ENCODE results near the gene SUCLA2.

Gene SUCLA2

DNA sequence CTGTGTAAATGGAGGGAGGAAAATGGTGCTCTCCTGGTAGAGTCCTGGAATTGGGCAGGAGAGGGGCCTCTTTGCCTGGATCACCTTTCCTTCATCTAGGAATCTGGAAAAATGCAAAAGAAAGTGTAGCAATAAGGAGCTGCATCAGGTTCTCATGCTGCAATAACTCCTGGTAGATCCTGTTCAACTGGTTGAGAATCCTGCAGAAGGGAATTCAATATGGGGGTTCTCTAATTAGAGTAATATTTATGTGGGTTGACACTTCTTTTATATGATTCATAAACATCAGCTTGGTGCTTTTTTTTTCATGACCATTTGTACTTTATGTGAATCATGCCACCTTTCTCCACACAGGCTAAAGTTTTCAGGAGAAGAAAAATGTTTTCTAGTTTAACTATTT is 27.0 kb upstream of the SUCLA2 start:
- TF ChIP-seq POLR2AphosphoS5 (IDR thresholded peaks at IDR 0.05; ENCODE audit: low read depth, low read length): no peak
- no peak for TF ChIP-seq SIN3A (IDR thresholded peaks at IDR 0.05; ENCODE audit: borderline replicate concordance, insufficient read depth, low read length)
- no peak for TF ChIP-seq FOXP2 (optimal IDR thresholded peaks at IDR 0.05; ENCODE audit: borderline replicate concordance, extremely low read depth, extremely low read length, insufficient read depth)
- TF ChIP-seq, protein P1, sequence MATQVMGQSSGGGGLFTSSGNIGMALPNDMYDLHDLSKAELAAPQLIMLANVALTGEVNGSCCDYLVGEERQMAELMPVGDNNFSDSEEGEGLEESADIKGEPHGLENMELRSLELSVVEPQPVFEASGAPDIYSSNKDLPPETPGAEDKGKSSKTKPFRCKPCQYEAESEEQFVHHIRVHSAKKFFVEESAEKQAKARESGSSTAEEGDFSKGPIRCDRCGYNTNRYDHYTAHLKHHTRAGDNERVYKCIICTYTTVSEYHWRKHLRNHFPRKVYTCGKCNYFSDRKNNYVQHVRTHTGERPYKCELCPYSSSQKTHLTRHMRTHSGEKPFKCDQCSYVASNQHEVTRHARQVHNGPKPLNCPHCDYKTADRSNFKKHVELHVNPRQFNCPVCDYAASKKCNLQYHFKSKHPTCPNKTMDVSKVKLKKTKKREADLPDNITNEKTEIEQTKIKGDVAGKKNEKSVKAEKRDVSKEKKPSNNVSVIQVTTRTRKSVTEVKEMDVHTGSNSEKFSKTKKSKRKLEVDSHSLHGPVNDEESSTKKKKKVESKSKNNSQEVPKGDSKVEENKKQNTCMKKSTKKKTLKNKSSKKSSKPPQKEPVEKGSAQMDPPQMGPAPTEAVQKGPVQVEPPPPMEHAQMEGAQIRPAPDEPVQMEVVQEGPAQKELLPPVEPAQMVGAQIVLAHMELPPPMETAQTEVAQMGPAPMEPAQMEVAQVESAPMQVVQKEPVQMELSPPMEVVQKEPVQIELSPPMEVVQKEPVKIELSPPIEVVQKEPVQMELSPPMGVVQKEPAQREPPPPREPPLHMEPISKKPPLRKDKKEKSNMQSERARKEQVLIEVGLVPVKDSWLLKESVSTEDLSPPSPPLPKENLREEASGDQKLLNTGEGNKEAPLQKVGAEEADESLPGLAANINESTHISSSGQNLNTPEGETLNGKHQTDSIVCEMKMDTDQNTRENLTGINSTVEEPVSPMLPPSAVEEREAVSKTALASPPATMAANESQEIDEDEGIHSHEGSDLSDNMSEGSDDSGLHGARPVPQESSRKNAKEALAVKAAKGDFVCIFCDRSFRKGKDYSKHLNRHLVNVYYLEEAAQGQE (IDR thresholded peaks at IDR 0.05; ENCODE audit: insufficient read depth in 1 of 2, low read depth in 2 of 2, low read length in 2 of 2): no peak
- no peak for TF ChIP-seq TAF1 (IDR thresholded peaks at IDR 0.05; ENCODE audit: borderline replicate concordance, insufficient read depth, low read length)

DNA sequence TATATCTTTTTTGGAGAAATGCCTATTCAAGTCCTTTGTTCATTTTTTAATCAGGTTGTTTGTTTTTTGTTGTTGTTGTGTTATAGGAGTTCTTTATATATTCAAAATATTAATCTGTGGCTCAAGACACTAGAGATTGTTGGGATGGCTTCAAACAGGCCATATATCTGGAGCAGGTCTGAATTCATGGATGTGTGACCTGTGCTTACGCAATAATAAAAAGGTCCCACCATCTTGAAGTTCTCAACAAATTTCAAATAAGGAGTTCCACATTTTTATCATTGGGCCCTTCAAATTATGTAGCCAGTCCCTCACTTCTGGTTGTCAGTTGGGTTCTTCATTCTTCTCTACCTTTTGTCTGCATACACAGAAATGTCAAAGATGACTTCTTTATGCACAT is 18.7 kb upstream of the SUCLA2 start:
- no peak for TF ChIP-seq SIN3A (IDR thresholded peaks at IDR 0.05; ENCODE audit: borderline replicate concordance, insufficient read depth, low read length)

DNA sequence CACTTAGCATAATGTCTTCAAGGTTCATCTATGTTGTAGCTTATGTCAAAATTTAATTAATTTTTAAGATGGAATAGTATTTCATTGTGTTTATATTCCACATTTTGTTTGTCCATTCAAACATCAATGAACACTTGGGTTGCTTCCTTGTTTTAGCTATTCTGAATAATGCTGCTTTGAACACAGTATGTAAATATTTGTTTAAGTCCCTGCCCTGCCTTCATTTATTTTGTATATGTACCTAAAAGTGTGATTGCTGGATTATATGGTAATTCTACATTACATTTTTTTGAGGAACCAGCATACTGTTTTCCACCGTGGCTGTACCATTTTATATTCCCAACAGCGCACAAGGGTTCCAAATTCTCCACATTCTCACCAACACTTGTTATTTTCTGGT is 17.6 kb upstream of the SUCLA2 start:
- no peak for TF ChIP-seq SIN3A (IDR thresholded peaks at IDR 0.05; ENCODE audit: borderline replicate concordance, insufficient read depth, low read length)
- no peak for TF ChIP-seq TAF1 (IDR thresholded peaks at IDR 0.05; ENCODE audit: borderline replicate concordance, insufficient read depth, low read length)

DNA sequence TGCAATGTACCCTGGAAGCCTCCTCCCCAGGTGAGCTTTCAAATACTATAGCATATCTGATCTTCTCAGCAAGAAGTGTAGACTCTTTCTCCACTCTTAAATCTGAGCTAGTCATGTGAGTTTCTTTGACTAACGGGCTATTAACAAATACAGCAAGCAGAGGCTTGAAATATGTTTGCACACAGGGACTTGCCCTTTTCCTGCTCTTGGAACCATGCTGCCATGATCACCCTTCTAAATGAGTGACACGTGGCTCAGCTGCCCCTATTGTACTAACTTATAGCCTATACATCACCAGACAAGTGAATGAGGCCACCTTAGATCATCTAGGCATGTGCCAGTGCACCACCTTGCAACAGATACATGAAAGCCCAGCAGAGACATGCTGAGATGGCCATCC is 13.3 kb upstream of the SUCLA2 start:
- no peak for TF ChIP-seq SIN3A (IDR thresholded peaks at IDR 0.05; ENCODE audit: borderline replicate concordance, insufficient read depth, low read length)
- TF ChIP-seq, protein P1 (IDR thresholded peaks at IDR 0.05; ENCODE audit: insufficient read depth in 1 of 2, low read depth in 2 of 2, low read length in 2 of 2): no peak
- no peak for TF ChIP-seq POLR2AphosphoS5 (IDR thresholded peaks at IDR 0.05; ENCODE audit: low read depth, low read length)
- no peak for TF ChIP-seq TAF1 (IDR thresholded peaks at IDR 0.05; ENCODE audit: borderline replicate concordance, insufficient read depth, low read length)
- no peak for TF ChIP-seq FOXP2 (optimal IDR thresholded peaks at IDR 0.05; ENCODE audit: borderline replicate concordance, extremely low read depth, extremely low read length, insufficient read depth)

DNA sequence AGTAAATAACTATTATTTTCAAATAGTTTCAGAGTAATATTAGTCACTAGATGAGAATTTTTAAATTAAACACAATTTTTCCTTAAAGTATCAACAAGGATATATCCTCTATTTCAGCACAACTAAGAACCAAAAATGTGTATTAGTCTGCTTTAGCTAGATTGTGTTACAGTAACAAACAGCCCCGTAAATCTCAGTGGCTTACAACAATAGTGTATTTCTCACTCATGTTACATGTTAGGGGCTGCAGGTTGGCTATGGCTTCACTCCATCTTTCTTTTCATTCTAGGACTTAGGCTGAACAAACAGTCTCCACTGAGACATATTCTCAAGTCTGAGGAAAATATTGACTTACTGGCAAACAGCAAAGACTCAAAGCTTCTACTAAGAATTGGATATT is 11.6 kb upstream of the SUCLA2 start:
- TF ChIP-seq, protein P1 (IDR thresholded peaks at IDR 0.05; ENCODE audit: insufficient read depth in 1 of 2, low read depth in 2 of 2, low read length in 2 of 2): no peak
- TF ChIP-seq SIN3A (IDR thresholded peaks at IDR 0.05; ENCODE audit: borderline replicate concordance, insufficient read depth, low read length): no peak
- no peak for TF ChIP-seq TAF1 (IDR thresholded peaks at IDR 0.05; ENCODE audit: borderline replicate concordance, insufficient read depth, low read length)
- no peak for TF ChIP-seq POLR2AphosphoS5 (IDR thresholded peaks at IDR 0.05; ENCODE audit: low read depth, low read length)
- TF ChIP-seq FOXP2 (optimal IDR thresholded peaks at IDR 0.05; ENCODE audit: borderline replicate concordance, extremely low read depth, extremely low read length, insufficient read depth): no peak

DNA sequence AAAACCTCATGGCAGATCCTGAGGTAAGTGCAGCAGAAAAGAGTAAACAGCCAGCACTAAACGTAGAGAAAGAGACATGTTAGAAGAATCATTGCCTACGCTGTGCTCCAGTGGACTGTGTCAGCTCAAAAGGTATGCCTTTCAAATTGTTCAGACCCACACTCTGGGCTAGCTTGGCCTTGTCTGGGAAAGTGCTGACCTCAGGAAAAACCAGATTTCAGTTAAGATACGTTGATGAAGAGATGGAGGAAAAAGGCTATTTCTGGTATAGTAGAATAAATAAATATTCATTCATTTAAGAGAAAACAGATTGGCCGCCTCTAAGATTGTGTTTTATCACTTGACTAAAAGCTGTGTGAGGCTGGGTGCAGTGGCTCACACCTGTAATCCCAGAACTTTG is 9.6 kb upstream of the SUCLA2 start:
- TF ChIP-seq SIN3A (IDR thresholded peaks at IDR 0.05; ENCODE audit: borderline replicate concordance, insufficient read depth, low read length) (no peak), POLR2AphosphoS5 (IDR thresholded peaks at IDR 0.05; ENCODE audit: low read depth, low read length) (no peak), TAF1 (IDR thresholded peaks at IDR 0.05; ENCODE audit: borderline replicate concordance, insufficient read depth, low read length) (no peak), FOXP2 (optimal IDR thresholded peaks at IDR 0.05; ENCODE audit: borderline replicate concordance, extremely low read depth, extremely low read length, insufficient read depth) (no peak)
- TF ChIP-seq, protein P1 (IDR thresholded peaks at IDR 0.05; ENCODE audit: insufficient read depth in 1 of 2, low read depth in 2 of 2, low read length in 2 of 2): no peak
